ENCODE results near the gene INPPL1. TPM values are rescaled to one million over a fixed set of nuclear protein-coding genes. Genes with fewer than 3 reads are reported as not detected.
"Not testable (repeated sequence)": the region's sequence is repeated elsewhere in the genome, so short reads cannot be mapped to it uniquely, and the experiment has no call there.

The INPPL1 gene
- total RNA-seq, 2 experiments from 2014 or later = 103 to 195 TPM

DNA sequence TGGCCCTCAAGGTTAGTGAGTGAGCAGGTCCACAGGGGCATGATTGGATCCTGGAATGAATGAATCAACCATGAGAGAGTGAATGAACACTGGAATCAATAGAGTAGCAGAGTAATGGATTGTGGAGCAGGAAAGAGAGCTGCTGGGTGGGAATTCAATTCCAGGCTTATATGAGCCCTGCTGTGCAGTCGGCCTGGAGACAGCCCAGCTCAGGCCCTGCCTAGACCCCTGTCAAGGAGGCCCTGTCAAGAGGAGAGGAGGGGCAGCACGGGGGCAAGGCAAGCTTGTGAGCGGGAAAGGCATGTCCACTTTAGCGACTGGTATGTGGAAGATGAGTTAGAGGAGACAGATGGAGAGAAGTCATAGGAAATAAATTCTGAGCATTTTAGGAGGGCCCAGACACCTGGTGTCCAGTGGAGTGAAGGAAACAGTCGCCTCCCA is 33.9 kb upstream of the INPPL1 start:
- H3K27ac ChIP-seq (ENCODE audit: low read depth, low read length, poor library complexity, severe bottlenecking) = no peak overlapping the region
- H3K4me1 ChIP-seq (ENCODE audit: insufficient read depth, low read length, poor library complexity, severe bottlenecking) = no peaks in the 10 kb centered on the region
- no peaks in the 10 kb centered on the region for H4K20me1 ChIP-seq (ENCODE audit: insufficient read depth, low read length)
- CTCF ChIA-PET (ENCODE audit: unreplicated experiment) = interaction anchor here (0.6 kb wide), 1 partner anchor 165 kb away, joined by 3 read pairs; no protein-coding TSS in a partner anchor
- intact Hi-C loops (cut with micrococcal nuclease; ENCODE audit: unreplicated experiment) = no loop called here
- TF ChIP-seq EZH2phosphoT487 (IDR thresholded peaks at IDR 0.05; ENCODE audit: borderline replicate concordance, low read depth, low read length) (no peak), CTCF (conservative IDR thresholded peaks at IDR 0.05; ENCODE audit: low read length) (no peak)
- no TSS peak for BruUV-seq (replicated peaks)
- H3K9me2 ChIP-seq (ENCODE audit: insufficient read depth, low read length) = no peaks in the 10 kb centered on the region
- H3K36me3 ChIP-seq (ENCODE audit: insufficient read depth, low read length) = no peaks in the 10 kb centered on the region
- H3K9me3 ChIP-seq (ENCODE audit: low read length) = no peaks in the 10 kb centered on the region
- DNase-seq (ENCODE audit: low spot score) = no peak
- H2AFZ ChIP-seq (ENCODE audit: low read length) = no peak overlapping the region
- H3K79me2 ChIP-seq (ENCODE audit: insufficient read depth, low read depth, low read length) = no peaks in the 10 kb centered on the region
- POLR2A ChIA-PET = interaction anchor here (0.7 kb wide), 1 partner anchor 217 kb away, joined by 5 read pairs; no protein-coding TSS in a partner anchor
- H3K4me3 ChIP-seq (ENCODE audit: low read depth, low read length, poor library complexity, severe bottlenecking) = no peak overlapping the region
- no peak overlapping the region for H3K4me2 ChIP-seq (ENCODE audit: low read length)

GRCh38 chr11:72191961-72192381 is 32.6 kb upstream of the INPPL1 start, which contains the start of gene FOLR1:
TSS of gene FOLR1 (plus strand) at chr11:72192140. CDS start at chr11:72192174, 34 bp downstream.
- POLR2A ChIA-PET = no interaction called here
- H3K4me3 ChIP-seq (ENCODE audit: low read depth, low read length, poor library complexity, severe bottlenecking) = no peak within 1 kb of the TSS
- no peak within 1 kb of the TSS for H2AFZ ChIP-seq (ENCODE audit: low read length)
- H4K20me1 ChIP-seq (ENCODE audit: insufficient read depth, low read length) = no peaks in the 10 kb centered on the region
- H3K4me2 ChIP-seq (ENCODE audit: low read length) = no peak within 1 kb of the TSS
- H3K79me2 ChIP-seq (ENCODE audit: insufficient read depth, low read depth, low read length) = no peaks in the 10 kb centered on the region
- no peak within 1 kb of the TSS for H3K27ac ChIP-seq (ENCODE audit: low read depth, low read length, poor library complexity, severe bottlenecking)
- TF ChIP-seq CTCF (conservative IDR thresholded peaks at IDR 0.05; ENCODE audit: low read length) = no peak
- TF ChIP-seq EZH2phosphoT487 (IDR thresholded peaks at IDR 0.05; ENCODE audit: borderline replicate concordance, low read depth, low read length) = no peak
- no TSS peak for BruUV-seq (replicated peaks)
- H3K4me1 ChIP-seq (ENCODE audit: insufficient read depth, low read length, poor library complexity, severe bottlenecking) = no peaks in the 10 kb centered on the region
- DNase-seq (ENCODE audit: low spot score) = no peak
- H3K36me3 ChIP-seq (ENCODE audit: insufficient read depth, low read length) = no peaks in the 10 kb centered on the region
- H3K9me2 ChIP-seq (ENCODE audit: insufficient read depth, low read length) = no peaks in the 10 kb centered on the region
- intact Hi-C loops (cut with micrococcal nuclease; ENCODE audit: unreplicated experiment) = no loop called here
- no peaks in the 10 kb centered on the region for H3K9me3 ChIP-seq (ENCODE audit: low read length)
- CTCF ChIA-PET (ENCODE audit: unreplicated experiment) = interaction anchor here (0.6 kb wide), 1 partner anchor 255 kb away, joined by 3 read pairs; no protein-coding TSS in a partner anchor

DNA sequence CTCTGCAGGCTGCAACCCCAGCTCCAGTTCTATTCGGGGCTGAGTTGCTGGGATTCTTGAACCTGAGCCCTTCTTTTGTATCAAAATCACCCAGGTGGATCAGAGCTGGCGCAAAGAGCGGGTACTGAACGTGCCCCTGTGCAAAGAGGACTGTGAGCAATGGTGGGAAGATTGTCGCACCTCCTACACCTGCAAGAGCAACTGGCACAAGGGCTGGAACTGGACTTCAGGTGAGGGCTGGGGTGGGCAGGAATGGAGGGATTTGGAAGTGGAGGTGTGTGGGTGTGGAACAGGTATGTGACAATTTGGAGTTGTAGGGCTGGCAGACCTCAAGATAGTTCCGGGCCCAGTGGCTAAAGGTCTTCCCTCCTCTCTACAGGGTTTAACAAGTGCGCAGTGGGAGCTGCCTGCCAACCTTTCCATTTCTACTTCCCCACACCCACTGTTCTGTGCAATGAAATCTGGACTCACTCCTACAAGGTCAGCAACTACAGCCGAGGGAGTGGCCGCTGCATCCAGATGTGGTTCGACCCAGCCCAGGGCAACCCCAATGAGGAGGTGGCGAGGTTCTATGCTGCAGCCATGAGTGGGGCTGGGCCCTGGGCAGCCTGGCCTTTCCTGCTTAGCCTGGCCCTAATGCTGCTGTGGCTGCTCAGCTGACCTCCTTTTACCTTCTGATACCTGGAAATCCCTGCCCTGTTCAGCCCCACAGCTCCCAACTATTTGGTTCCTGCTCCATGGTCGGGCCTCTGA is 28.9 kb upstream of the INPPL1 start:
- Histone ChIP-seq H3K79me2 (ENCODE audit: insufficient read depth, low read depth, low read length) (no peaks in the 10 kb centered on the region), H3K9me2 (ENCODE audit: insufficient read depth, low read length) (no peaks in the 10 kb centered on the region), H3K4me1 (ENCODE audit: insufficient read depth, low read length, poor library complexity, severe bottlenecking) (no peaks in the 10 kb centered on the region), H3K4me3 (ENCODE audit: low read depth, low read length, poor library complexity, severe bottlenecking) (no peak overlapping the region), H3K36me3 (ENCODE audit: insufficient read depth, low read length) (no peaks in the 10 kb centered on the region), H3K9me3 (ENCODE audit: low read length) (no peaks in the 10 kb centered on the region), H2AFZ (ENCODE audit: low read length) (no peak overlapping the region), H3K27ac (ENCODE audit: low read depth, low read length, poor library complexity, severe bottlenecking) (no peak overlapping the region), H3K4me2 (ENCODE audit: low read length) (no peak overlapping the region), H4K20me1 (ENCODE audit: insufficient read depth, low read length) (no peaks in the 10 kb centered on the region)
- DNase-seq (ENCODE audit: low spot score) = no peak
- intact Hi-C loops (cut with micrococcal nuclease; ENCODE audit: unreplicated experiment) = no loop called here
- CTCF ChIA-PET (ENCODE audit: unreplicated experiment) = no interaction called here
- no peak for TF ChIP-seq EZH2phosphoT487 (IDR thresholded peaks at IDR 0.05; ENCODE audit: borderline replicate concordance, low read depth, low read length)
- no peak for TF ChIP-seq CTCF (conservative IDR thresholded peaks at IDR 0.05; ENCODE audit: low read length)
- BruUV-seq (replicated peaks) = no TSS peak
- POLR2A ChIA-PET = no interaction called here

DNA sequence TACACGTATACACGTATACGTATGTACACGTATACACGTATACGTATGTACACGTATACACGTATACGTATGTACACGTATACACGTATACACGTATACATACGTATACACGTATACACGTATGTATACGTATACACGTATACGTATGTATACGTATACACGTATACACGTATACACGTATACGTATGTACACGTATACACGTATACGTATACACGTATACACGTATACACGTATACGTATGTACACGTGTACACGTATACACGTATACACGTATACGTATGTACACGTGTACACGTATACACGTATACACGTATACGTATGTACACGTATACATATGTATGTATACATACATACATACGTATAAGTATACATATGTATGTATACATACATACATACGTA is 23.1 kb upstream of the INPPL1 start:
- CTCF ChIA-PET (ENCODE audit: unreplicated experiment); H3K27ac ChIP-seq (ENCODE audit: low read depth, low read length, poor library complexity, severe bottlenecking); H3K9me2 ChIP-seq (ENCODE audit: insufficient read depth, low read length); H3K36me3 ChIP-seq (ENCODE audit: insufficient read depth, low read length); intact Hi-C loops (cut with micrococcal nuclease; ENCODE audit: unreplicated experiment); H2AFZ ChIP-seq (ENCODE audit: low read length); BruUV-seq (replicated peaks); H3K4me3 ChIP-seq (ENCODE audit: low read depth, low read length, poor library complexity, severe bottlenecking); H3K9me3 ChIP-seq (ENCODE audit: low read length); H4K20me1 ChIP-seq (ENCODE audit: insufficient read depth, low read length); H3K79me2 ChIP-seq (ENCODE audit: insufficient read depth, low read depth, low read length); H3K4me1 ChIP-seq (ENCODE audit: insufficient read depth, low read length, poor library complexity, severe bottlenecking); DNase-seq (ENCODE audit: low spot score); H3K4me2 ChIP-seq (ENCODE audit: low read length); POLR2A ChIA-PET: not testable (repeated sequence)
